Measurements from ENCODE around the gene GAS5.
"Not testable (repeated sequence)": the region's sequence is repeated elsewhere in the genome, so short reads cannot be mapped to it uniquely, and the experiment has no call there.

GAS5 gene

DNA sequence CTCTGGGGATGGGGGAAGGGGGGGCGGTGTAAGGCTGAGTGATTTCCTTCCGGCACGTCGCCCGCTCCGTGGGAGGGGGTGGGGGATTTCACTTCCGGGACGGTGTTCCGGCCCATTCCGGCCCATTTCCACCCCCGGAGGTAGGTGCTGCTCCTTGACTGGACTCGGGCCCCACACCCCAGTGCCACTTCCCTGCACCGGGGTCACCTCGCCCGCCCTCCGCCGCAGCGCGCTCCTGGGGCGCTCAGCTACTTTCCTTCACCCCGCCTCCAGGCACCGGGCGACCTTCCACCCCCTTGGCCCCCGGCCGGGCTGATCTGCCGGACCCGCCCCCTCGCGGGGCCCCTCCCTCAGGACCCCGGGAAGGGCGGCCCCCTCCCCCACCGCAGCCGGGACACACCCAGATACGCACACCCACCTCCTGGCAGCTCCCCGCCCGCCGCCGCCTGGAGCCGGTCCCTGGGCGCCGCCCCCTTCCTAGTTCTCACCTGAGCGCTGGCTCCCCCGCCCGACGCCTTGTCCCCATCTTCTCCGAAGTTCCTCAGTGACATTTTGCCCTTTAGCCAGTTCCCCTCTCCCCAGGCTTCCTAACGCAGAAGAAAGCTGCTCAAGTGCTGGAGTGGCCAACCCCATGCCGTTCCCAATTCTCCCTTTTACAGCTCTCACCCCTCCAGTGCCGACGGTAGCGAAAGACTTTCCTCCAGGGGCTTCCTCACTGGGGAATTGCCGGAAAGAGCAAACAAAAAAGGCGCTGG, 654 bp upstream of the GAS5 start, which contains the start of gene ZBTB37:
TSS of gene ZBTB37 (plus strand) at position 115 of the 755 bp plus-strand sequence. CDS start 1,846 bp downstream, outside the sequence.
- DNase-seq, result peak; percentile 97

DNA sequence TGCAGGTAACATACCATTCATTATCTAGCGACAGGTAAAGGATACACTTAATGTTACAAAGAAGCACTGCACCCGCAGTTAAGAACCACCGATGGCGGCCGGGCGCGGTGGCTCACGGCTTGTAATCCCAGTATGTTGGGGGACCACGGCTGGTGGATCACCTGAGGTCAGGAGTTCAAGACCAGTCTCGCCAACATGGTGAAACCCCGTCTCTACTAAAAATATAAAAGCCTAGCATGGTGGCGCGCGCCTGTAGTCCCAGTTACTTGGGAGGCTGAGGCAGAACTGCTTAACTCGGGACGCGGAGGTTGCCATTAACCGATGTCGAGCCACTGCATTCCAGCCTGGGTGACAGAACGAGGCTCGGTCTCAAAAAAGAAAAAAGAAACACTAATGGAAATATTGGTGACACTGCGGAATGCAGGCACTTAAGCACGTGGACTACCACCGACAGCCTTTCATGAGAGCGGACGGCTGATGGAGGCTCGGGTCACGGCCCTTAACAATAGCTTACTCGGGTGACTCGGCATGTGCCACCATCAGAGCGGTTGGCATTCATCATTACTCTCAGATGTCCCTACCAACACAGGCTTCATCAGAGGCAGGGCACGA, 542 bp downstream of the GAS5 start:
- peak; percentile 42 for DNase-seq

DNA sequence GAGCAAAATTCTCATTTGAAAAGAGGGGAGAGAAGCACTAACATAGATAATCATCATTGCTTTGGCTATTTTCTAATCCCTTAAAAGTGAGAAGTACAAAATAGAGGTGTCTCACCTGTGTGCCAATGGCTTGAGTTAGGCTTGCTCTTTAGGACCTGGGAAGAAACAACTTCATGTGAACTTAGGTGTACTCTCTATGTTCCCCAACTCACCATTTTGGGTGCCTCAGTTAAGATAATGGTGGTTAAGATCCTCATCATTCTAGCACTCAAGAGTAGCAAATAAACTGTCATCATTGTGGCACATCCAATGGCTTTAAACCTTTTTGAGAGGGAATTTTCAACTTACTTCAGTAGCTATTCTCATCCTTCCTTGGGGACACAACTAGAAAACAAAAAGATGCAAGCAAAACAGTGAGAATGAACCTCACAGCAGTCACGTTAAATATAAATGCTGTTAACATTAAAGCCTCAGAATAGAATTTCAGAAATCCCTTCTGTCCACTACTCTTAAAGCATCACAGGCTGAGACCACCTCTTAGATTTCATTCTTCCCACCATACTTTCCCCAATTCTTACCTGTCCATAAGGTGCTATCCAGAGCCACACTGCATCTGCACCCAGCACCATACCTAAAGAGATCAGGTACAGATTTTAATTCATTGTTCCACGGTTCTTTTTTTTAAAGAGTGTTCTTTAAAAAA, 1.2 kb downstream of the GAS5 start:
- peak; percentile 25 for DNase-seq

DNA sequence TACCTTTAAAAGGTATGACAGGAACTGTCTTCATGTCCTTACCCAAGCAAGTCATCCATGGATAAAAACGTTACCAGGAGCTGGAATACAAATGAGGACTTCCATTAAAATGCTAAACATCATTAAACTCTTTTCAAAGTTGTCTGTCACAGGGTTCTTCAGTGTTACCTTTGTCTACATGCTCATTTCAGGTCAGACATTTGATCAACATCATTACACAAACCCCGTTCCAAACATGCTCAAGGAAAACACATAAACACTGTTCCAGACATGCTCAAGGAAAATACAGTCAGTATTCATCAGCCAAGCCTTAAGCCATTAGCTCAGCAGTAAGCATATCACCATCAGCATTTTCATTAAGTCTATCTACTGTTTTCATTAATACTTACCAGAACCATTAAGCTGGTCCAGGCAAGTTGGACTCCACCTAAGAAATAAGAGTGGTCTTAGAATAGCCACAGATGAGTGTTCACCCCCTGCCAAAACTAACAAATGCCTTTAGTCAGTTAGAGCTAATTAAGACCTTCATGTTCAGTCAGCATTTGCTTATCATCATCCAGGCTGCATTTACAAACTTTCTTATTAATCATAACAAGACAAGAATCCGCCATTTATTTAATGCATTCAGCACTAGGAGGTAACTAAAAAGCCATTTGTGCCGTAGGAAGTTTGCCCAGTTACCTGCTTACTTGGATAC, 2.2 kb downstream of the GAS5 start:
- peak; percentile 31 for DNase-seq

DNA sequence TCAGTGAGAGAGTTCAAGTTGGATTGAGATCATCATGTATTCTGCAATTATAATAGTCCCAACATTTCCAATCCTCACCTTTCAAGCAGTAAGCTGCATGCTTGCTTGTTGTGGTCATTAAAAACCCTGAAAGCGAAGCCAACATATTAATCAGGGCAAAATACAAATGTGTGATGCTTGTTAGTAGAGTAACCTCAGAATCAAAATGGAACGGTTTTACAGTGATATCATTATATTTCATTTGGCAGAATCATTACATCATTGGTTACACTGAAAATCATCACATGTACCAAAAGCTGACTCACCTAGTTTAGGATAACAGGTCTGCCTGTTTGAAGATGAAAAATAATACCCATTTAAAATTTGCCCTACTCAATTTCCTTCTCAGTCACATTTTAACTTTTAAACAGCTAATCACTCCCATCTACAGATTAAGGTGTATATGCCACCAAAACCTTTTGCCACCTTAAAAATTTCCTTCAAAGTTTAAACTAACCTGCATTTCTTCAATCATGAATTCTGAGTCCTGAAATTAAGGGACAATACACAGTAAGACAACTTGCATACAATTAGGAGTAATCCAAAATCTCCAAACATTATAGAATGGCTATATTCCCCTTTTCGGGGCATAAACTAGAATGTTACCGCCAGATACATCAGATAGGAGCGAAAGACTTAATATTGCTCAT, 3.5 kb downstream of the GAS5 start:
- peak; percentile 34 for DNase-seq

- DNase-seq, result peak; percentile 26
Observed at GRCh38 chr1:173863224-173864161, 4.3 kb downstream of the GAS5 start.

- peak; percentile 63 for DNase-seq
Observed at GRCh38 chr1:173862769-173863223, 5.0 kb downstream of the GAS5 start.

DNA sequence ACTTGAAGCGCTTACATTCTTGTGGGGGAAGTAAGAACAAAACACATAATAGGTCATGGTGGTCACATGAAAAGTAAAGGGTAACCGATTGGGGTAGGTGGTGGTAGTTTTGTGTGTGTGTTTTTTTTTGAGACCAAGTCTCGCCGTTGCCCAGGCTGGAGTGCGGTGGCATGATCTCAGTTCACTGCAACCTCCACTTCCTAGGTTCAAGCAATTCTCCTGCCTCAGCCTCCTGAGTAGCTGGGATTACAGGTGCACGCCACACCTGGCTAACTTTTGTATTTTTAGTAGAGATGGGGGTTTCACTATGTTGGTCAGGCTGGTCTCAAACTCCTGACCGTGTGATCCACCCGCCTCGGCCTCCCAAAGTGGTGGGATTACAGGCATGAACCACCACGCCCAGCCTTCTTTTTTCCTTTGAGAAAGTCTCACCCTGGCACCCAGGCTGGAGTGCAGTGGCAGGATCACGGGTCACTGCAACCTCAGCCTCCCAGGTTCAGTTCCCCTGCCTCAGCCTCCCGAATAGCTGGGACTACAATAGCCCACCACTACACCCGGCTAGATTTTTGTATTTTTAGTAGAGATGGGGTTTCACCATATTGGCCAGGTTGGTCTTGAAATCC, 5.5 kb downstream of the GAS5 start:
- DNase-seq, result peak; percentile 61

DNA sequence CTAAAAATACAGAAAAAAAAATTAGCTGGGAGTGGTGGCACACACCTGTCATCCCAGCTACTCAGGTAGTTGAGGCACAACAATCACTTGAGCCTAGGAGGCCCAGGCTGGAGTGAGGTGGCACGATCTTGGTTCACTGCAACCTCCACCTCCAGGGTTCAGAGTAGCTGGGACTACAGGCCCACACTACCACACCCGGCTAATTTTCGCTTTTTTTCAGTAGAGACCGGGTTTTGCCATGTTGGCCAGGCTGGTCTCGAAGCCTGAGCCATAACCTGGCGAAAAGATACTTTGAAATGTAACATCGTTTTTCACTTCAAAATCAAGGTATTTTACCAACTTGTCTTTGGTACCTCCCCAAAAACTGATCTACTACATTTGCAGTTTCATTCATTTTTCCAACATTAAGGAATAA, 6.1 kb downstream of the GAS5 start:
- peak; percentile 60 for DNase-seq

DNA sequence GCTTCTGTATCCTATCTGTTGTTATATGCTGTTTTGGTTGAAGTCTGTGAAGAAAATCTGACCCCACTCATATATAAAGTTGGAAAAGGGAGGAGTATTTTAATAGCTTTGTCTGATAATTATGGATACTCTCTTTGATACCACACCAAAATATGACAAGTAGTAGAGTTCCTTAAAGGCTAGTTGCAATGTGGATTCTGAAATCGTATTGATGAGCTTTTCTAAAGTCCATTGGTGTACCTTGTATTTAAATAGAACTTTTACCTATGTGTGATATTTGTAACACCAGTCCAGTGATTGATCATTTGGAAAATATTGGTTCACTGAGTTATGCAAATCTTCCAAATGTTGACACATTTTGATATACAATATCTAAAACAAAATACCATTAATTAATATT, 7.7 kb downstream of the GAS5 start:
- no peak for DNase-seq

GRCh38 chr1:173859547-173859946, 8.2 kb downstream of the GAS5 start:
- DNase-seq, result not testable (repeated sequence)

GRCh38 chr1:173857363-173857917, 10.3 kb downstream of the GAS5 start:
- DNase-seq, result no peak

GRCh38 chr1:173856903-173857302, 10.9 kb downstream of the GAS5 start:
- DNase-seq, result no peak

DNA sequence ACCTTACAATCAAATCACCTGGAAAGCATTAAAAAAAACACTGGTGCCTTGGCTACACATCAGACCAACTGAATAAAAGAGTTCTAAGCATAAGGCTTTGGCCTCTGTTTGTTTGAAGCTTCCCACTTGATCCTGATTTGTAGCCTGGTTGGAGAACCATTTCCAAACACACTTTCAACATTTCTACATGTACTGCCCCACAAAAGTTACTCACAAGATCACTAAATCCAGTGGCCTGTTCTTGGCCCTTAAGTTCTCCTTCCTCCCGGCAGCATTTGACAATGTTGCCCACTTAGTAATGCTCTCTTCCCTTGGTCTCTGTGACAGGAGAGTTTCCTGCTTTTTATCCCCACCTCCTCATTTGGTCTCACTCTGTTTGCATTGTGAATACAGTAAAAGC, 11.8 kb downstream of the GAS5 start:
- DNase-seq, result no peak

DNA sequence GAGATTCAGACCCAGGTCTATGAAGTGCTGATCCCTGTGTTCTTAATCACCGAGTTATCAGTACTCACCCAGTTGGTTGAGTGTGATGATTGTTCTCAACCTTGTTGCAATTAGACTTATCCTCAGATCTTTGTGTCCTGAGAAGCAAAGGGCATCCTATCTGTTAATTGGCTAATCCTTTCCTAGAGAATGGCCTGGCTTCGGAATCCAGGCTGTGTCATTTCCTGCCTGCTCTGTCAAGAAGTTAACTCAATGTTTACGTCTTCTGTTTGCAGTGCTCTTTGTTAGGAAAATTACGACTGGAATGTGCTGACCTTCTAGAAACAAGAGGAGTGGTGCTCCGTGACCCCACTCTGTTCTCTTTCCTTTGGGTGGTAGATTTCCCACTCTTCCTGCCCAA, 14.7 kb downstream of the GAS5 start:
- no peak for DNase-seq

DNA sequence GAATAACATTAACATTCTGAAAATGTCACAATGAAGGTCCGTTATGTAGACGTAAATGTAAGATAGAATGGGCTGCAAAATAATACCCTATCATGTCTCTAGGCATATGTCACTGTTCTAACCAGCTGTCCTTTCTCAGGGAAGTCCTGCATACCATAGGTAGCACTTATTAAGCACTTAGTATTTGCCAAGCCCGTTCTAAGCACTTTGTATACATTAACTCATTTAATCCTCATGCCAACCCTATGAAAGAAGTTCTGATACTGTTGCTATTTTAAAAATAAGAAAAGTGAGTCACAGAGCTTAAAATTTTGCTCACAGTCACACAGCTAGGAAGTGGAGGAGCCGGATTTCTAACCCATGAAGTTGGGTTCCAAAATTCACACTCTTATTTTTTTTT, 15.7 kb downstream of the GAS5 start:
- no peak for DNase-seq

- DNase-seq, result no peak
Observed at GRCh38 chr1:173832748-173833147, 35.0 kb downstream of the GAS5 start.

DNA sequence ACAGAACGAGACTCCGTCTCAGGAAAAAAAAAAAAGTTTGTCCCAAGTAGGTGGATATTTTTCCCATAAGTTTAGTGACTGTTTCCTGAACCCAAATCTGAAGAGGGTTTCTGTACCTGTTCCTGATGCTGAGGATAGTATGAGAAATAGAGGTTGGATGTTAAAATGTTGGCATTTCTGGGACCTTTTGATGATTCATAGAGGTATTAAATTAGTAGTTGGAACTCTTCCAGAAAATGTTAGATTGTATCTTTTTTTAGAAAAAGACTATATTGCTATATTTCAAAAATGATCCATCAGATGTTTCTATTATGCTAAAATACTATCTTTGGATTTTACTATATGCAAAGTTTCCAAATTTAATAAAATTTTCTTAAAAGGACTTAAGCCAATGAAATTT, 40.2 kb downstream of the GAS5 start:
- DNase-seq, result no peak

GRCh38 chr1:173824315-173825081, 43.3 kb downstream of the GAS5 start, which contains the start of the genes CENPL and DARS2:
Gene CENPL (minus strand): TSS chr1:173824883. CDS start chr1:173811299, 13,584 bp downstream.
Gene DARS2 (plus strand): TSS chr1:173824673. CDS start chr1:173825230, 557 bp downstream.
- DNase-seq, result peak; percentile 96
